ENCODE data around the gene PLCG2. TPM values are rescaled to one million over a fixed set of nuclear protein-coding genes. Genes with fewer than 3 reads are reported as not detected.
"Not testable (repeated sequence)": the region's sequence is repeated elsewhere in the genome, so short reads cannot be mapped to it uniquely, and the experiment has no call there.

PLCG2 gene
- total RNA-seq, 1 experiment from 2014 or later: 14.4 TPM

DNA sequence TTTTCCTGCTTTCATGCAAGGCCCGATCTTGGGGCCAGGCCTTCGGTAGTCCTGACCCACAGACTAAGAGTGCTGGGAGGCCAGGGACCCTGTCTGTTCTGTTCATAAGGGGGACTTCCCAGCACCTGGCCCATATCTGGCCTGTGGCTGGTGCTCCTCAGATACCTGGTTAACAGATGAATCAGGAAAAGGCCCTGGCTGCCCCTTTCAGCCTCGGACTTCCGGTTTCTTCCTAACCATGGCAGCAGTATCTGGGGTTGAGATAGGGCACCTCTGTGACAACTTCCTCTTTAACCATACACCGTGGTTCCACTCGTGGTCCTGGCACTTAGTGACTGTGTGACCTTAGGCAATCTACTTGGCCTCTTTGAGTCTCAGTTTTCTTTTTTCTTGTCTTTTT is 18.4 kb downstream of the PLCG2 start:
- DNase-seq: no peak
- no peak overlapping the region for H3K27ac Mint-ChIP-seq (ENCODE audit: unreplicated experiment)
- H3K36me3 Mint-ChIP-seq (ENCODE audit: insufficient read depth, unreplicated experiment): no peaks in the 10 kb centered on the region
- POLR2A ChIA-PET: no interaction called here
- Histone ChIP-seq H3K4me1 (no peaks in the 10 kb centered on the region), H3K9me3 (no peaks in the 10 kb centered on the region), H3K27me3 (replicated peaks; ENCODE audit: control insufficient read depth, insufficient read depth, low read length) (no peaks in the 10 kb centered on the region), H3K4me3 (ENCODE audit: low read depth, low read length) (no peak overlapping the region), H3K36me3 (ENCODE audit: control insufficient read depth, insufficient read depth, low read length) (no peaks in the 10 kb centered on the region)
- CTCF ChIA-PET: interaction anchor here (1.0 kb wide), 1 partner anchor 11 kb away, joined by 3 read pairs; no protein-coding TSS in a partner anchor
- TF ChIP-seq, protein P1, sequence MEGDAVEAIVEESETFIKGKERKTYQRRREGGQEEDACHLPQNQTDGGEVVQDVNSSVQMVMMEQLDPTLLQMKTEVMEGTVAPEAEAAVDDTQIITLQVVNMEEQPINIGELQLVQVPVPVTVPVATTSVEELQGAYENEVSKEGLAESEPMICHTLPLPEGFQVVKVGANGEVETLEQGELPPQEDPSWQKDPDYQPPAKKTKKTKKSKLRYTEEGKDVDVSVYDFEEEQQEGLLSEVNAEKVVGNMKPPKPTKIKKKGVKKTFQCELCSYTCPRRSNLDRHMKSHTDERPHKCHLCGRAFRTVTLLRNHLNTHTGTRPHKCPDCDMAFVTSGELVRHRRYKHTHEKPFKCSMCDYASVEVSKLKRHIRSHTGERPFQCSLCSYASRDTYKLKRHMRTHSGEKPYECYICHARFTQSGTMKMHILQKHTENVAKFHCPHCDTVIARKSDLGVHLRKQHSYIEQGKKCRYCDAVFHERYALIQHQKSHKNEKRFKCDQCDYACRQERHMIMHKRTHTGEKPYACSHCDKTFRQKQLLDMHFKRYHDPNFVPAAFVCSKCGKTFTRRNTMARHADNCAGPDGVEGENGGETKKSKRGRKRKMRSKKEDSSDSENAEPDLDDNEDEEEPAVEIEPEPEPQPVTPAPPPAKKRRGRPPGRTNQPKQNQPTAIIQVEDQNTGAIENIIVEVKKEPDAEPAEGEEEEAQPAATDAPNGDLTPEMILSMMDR (IDR thresholded peaks at IDR 0.05; ENCODE audit: insufficient read depth in 1 of 2, low read depth in 1 of 2, low read length in 1 of 2, severe bottlenecking in 1 of 2, unreplicated experiment in 1 of 2): no peak
- no TSS peak for BruUV-seq (replicated peaks)
- H3K9me3 Mint-ChIP-seq (ENCODE audit: unreplicated experiment): no peaks in the 10 kb centered on the region
- H3K27me3 Mint-ChIP-seq (ENCODE audit: insufficient read depth, unreplicated experiment): no peaks in the 10 kb centered on the region
- no peak overlapping the region for H3K4me3 Mint-ChIP-seq (ENCODE audit: unreplicated experiment)
- intact Hi-C loops (cut with micrococcal nuclease; ENCODE audit: unreplicated experiment): loop anchor here (5.0 kb wide), 1 partner anchor 75 kb away; no protein-coding TSS in a partner anchor
- no peaks in the 10 kb centered on the region for H3K4me1 Mint-ChIP-seq (ENCODE audit: low read depth, unreplicated experiment)

DNA sequence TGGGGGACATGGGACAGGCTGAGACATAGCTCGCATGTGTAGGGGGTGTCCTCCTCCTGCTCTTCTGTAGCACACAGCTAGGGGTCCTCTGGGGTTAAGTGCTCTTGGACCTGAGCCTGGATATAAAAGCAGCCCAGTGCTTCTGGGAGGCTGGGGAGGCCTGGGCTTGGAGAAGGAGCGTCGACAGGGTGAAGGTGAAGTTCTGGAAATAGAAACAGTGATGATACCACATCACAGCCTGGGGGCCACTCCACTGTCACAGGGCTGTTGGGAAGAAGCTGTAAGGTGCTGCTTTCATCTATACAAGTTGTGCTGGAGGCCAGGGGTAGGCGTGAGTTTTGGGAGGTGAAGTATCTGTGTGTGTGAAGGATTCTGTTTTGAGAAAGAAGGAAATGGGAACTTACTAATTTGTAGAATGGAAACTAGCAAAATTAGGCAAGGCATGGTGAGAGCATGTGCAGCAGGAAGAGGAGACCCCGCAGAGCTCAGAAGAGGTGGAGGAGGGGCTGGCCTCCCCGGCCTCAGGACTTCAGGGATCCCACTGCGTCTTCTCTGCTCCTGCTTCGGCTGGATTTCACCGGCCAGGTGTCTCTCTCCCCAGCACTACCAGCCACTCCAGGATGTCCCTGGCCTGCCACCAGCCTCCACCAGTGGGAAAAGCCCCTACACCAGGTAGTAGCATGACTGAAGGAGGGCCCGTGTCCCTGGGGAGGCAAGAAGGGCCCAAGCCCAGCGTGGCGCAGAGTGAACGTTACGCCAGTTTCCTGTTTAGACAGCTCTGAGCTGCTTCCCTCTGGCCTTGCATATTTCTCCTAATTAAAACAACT is 19.4 kb downstream of the PLCG2 start:
- no TSS peak for BruUV-seq (replicated peaks)
- Mint-ChIP-seq H3K4me3 (ENCODE audit: unreplicated experiment) (no peak overlapping the region), H3K27ac (ENCODE audit: unreplicated experiment) (no peak overlapping the region), H3K4me1 (ENCODE audit: low read depth, unreplicated experiment) (no peaks in the 10 kb centered on the region), H3K9me3 (ENCODE audit: unreplicated experiment) (no peaks in the 10 kb centered on the region), H3K36me3 (ENCODE audit: insufficient read depth, unreplicated experiment) (no peaks in the 10 kb centered on the region), H3K27me3 (ENCODE audit: insufficient read depth, unreplicated experiment) (no peaks in the 10 kb centered on the region)
- Histone ChIP-seq H3K4me3 (ENCODE audit: low read depth, low read length) (no peak overlapping the region), H3K36me3 (ENCODE audit: control insufficient read depth, insufficient read depth, low read length) (no peaks in the 10 kb centered on the region), H3K27me3 (replicated peaks; ENCODE audit: control insufficient read depth, insufficient read depth, low read length) (no peaks in the 10 kb centered on the region), H3K4me1 (no peaks in the 10 kb centered on the region), H3K9me3 (no peaks in the 10 kb centered on the region)
- POLR2A ChIA-PET: no interaction called here
- CTCF ChIA-PET: interaction anchor here (1.0 kb wide), 1 partner anchor 10 kb away, joined by 3 read pairs; no protein-coding TSS in a partner anchor
- intact Hi-C loops (cut with micrococcal nuclease; ENCODE audit: unreplicated experiment): loop anchor here (5.0 kb wide), 1 partner anchor 74 kb away; no protein-coding TSS in a partner anchor
- no peak for DNase-seq
- TF ChIP-seq, protein P1 (IDR thresholded peaks at IDR 0.05; ENCODE audit: insufficient read depth in 1 of 2, low read depth in 1 of 2, low read length in 1 of 2, severe bottlenecking in 1 of 2, unreplicated experiment in 1 of 2): no peak

DNA sequence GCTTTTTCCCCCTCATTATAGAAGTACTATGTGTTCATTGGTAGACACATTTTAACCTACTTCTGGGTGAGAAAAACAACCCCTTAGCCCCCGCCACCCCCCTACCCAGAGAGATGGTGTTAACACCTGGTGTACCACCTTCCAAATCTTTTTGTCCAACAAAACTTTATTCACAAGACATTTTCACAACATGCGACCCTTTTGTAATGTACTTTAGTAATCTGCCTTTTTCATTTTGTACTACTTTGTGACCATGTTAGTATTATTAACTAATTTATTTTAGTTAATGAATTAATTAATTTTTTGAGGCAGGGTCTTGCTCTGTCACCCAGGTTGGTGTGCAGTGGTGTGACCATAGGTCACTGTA is 20.0 kb downstream of the PLCG2 start:
- no peaks in the 10 kb centered on the region for H3K36me3 Mint-ChIP-seq (ENCODE audit: insufficient read depth, unreplicated experiment)
- TF ChIP-seq, protein P1 (IDR thresholded peaks at IDR 0.05; ENCODE audit: insufficient read depth in 1 of 2, low read depth in 1 of 2, low read length in 1 of 2, severe bottlenecking in 1 of 2, unreplicated experiment in 1 of 2): no peak
- ChIA-PET POLR2A (no interaction called here), CTCF (no interaction called here)
- H3K4me1 Mint-ChIP-seq (ENCODE audit: low read depth, unreplicated experiment): no peaks in the 10 kb centered on the region
- H3K27ac Mint-ChIP-seq (ENCODE audit: unreplicated experiment): no peak overlapping the region
- Histone ChIP-seq H3K27me3 (replicated peaks; ENCODE audit: control insufficient read depth, insufficient read depth, low read length) (no peaks in the 10 kb centered on the region), H3K36me3 (ENCODE audit: control insufficient read depth, insufficient read depth, low read length) (no peaks in the 10 kb centered on the region), H3K9me3 (no peaks in the 10 kb centered on the region), H3K4me3 (ENCODE audit: low read depth, low read length) (no peak overlapping the region), H3K4me1 (no peaks in the 10 kb centered on the region)
- H3K4me3 Mint-ChIP-seq (ENCODE audit: unreplicated experiment): no peak overlapping the region
- intact Hi-C loops (cut with micrococcal nuclease; ENCODE audit: unreplicated experiment): loop anchor here (5.0 kb wide), 1 partner anchor 73 kb away; no protein-coding TSS in a partner anchor
- no TSS peak for BruUV-seq (replicated peaks)
- H3K9me3 Mint-ChIP-seq (ENCODE audit: unreplicated experiment): no peaks in the 10 kb centered on the region
- no peaks in the 10 kb centered on the region for H3K27me3 Mint-ChIP-seq (ENCODE audit: insufficient read depth, unreplicated experiment)
- no peak for DNase-seq

DNA sequence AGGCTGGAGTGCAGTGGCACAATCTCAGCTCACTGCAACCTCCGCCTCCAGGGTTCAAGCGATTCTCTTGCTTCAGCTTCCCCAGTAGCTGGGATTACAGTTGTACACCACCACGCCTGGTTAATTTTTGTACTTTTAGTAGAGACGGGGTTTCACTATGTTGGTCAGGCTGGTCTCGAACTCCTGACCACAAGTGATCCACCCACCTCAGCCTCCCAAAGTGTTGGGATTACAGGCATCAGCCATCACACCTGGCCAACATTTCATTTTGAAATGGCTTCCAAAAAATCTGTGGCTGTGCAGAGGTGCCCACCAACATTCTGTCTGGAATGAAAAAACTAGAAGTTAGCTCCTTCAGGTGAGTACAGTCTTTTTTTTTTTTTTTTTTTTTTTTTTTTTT is 22.6 kb downstream of the PLCG2 start:
- H3K4me3 ChIP-seq (ENCODE audit: low read depth, low read length); H3K9me3 Mint-ChIP-seq (ENCODE audit: unreplicated experiment); BruUV-seq (replicated peaks); CTCF ChIA-PET; intact Hi-C loops (cut with micrococcal nuclease; ENCODE audit: unreplicated experiment); H3K36me3 ChIP-seq (ENCODE audit: control insufficient read depth, insufficient read depth, low read length); H3K27ac Mint-ChIP-seq (ENCODE audit: unreplicated experiment); H3K4me3 Mint-ChIP-seq (ENCODE audit: unreplicated experiment); H3K9me3 ChIP-seq; H3K4me1 Mint-ChIP-seq (ENCODE audit: low read depth, unreplicated experiment); H3K4me1 ChIP-seq; H3K36me3 Mint-ChIP-seq (ENCODE audit: insufficient read depth, unreplicated experiment); POLR2A ChIA-PET; H3K27me3 Mint-ChIP-seq (ENCODE audit: insufficient read depth, unreplicated experiment); DNase-seq; H3K27me3 ChIP-seq (replicated peaks; ENCODE audit: control insufficient read depth, insufficient read depth, low read length): not testable (repeated sequence)

Data from Caco-2 (cell line).